ENCODE data around the gene MAMLD1.

DNA sequence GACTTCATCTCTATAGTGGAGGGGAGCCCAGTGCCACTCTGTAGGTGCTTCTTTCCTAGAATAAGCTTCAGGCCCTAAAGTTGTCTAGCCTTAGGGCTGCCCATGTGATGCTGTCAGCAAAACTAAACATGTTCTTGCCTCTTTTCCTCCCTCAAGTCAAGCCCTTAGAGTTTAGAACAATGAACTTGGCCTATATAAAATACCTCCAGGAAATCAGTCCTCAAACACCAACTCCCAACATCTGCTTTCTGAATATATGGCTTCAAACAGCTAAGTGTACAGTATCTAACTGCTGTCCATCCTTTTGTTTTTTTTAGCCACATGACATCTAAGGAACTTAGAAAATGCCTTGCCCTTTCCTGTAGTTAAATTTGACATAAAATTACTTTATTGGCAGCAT lies 91.0 kb downstream of the MAMLD1 start:
- TF ChIP-seq CTCF (IDR thresholded peaks at IDR 0.05): no peak
- TF ChIP-seq POLR2A (IDR thresholded peaks at IDR 0.05): no peak

All from esophagus squamous epithelium (tissue), 4 donors.